HCT116 (cell line): ENCODE data around the gene UBXN10.

Source experiments
- CEBPB ChIP-seq: IDR thresholded peaks from 2 replicates; pipeline ENCODE4 v1.6.1; 2012; ENCODE audit warnings: low read depth
- EZH2 ChIP-seq: fragments of 200-600 bp; sonication (generic); IDR thresholded peaks from 2 replicates; pipeline ENCODE4 v1.6.1; 2017; ENCODE audit warnings: antibody characterized with exemption, mixed run types
- POLR2A ChIP-seq: IDR thresholded peaks from 2 replicates; pipeline ENCODE4 v1.7.0; 2011; ENCODE audit warnings: borderline replicate concordance; ENCODE audit not compliant: insufficient read depth, insufficient read length; ENCODE audit errors: extremely low read depth
- POLR2AphosphoS5 ChIP-seq: IDR thresholded peaks from 2 replicates; pipeline ENCODE4 v1.6.1; 2011; ENCODE audit warnings: mild to moderate bottlenecking, low read depth, low read length, moderate library complexity
- RAD21 ChIP-seq: IDR thresholded peaks from 2 replicates; pipeline ENCODE4 v1.6.1; 2012; ENCODE audit warnings: low read depth, mild to moderate bottlenecking
- SRF ChIP-seq: IDR thresholded peaks from 2 replicates; pipeline ENCODE4 v1.6.1; 2012; ENCODE audit warnings: low read depth
- ZNF274 ChIP-seq: fragments of 200-500 bp; sonication (Bioruptor generic); IDR thresholded peaks from 2 replicates; pipeline ENCODE4 v1.6.1; 2014; ENCODE audit warnings: mild to moderate bottlenecking, low read depth, low read length, inconsistent platforms
- TF ChIP-seq, protein P1 (sequence below), 3 experiments: fragments of 200-600 bp in 1 of 3; sonication (generic) in 1 of 3; IDR thresholded peaks in 2 of 3; conservative IDR thresholded peaks in 1 of 3; 2 replicates each; pipeline ENCODE4 v1.5.1; 2012 to 2017; ENCODE audit warnings: low read depth in 2 of 3, low read length in 2 of 3, antibody characterized with exemption in 1 of 3, borderline replicate concordance in 1 of 3, control low read depth in 1 of 3, mild to moderate bottlenecking in 1 of 3, mixed read lengths in 1 of 3, mixed run types in 1 of 3, moderate library complexity in 1 of 3; ENCODE audit not compliant: insufficient read depth in 1 of 3
- TF ChIP-seq, protein P2 (sequence below): IDR thresholded peaks from 2 replicates; pipeline ENCODE4 v1.6.1; 2012; ENCODE audit warnings: low read depth
- TF ChIP-seq, protein P3 (sequence below): IDR thresholded peaks from 2 replicates; pipeline ENCODE4 v1.6.1; 2012

DNA sequence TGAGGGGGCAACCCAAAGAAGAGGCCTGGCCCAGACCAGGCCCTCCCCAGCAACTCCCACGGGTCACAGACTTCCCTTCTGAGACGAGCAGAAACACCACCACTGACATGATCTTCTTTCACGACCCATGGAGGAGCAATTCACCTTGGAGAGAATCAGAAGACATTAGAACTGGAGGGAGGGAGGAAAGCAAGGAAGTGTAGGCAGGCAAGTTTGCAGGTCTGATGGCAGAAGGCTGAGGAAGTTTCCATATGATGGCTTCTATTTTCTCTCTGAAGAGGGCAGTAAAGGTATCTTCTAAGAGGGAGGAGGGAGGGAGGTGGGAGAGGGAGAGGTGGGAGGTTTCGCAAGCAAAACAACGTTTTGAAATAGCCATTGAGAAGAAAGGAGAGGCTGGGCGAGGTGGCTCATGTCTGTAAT is 1.4 kb upstream of the UBXN10 start:
- TF ChIP-seq, protein P1, sequence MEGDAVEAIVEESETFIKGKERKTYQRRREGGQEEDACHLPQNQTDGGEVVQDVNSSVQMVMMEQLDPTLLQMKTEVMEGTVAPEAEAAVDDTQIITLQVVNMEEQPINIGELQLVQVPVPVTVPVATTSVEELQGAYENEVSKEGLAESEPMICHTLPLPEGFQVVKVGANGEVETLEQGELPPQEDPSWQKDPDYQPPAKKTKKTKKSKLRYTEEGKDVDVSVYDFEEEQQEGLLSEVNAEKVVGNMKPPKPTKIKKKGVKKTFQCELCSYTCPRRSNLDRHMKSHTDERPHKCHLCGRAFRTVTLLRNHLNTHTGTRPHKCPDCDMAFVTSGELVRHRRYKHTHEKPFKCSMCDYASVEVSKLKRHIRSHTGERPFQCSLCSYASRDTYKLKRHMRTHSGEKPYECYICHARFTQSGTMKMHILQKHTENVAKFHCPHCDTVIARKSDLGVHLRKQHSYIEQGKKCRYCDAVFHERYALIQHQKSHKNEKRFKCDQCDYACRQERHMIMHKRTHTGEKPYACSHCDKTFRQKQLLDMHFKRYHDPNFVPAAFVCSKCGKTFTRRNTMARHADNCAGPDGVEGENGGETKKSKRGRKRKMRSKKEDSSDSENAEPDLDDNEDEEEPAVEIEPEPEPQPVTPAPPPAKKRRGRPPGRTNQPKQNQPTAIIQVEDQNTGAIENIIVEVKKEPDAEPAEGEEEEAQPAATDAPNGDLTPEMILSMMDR (IDR thresholded peaks at IDR 0.05 in 2 of 3, conservative IDR thresholded peaks at IDR 0.05 in 1 of 3; ENCODE audit: borderline replicate concordance in 1 of 3, insufficient read depth in 1 of 3, low read depth in 2 of 3, low read length in 2 of 3), result no peak
- TF ChIP-seq ZNF274 (no peak), CEBPB (no peak), POLR2A (no peak), EZH2 (no peak), RAD21 (no peak), POLR2AphosphoS5 (no peak), SRF (no peak)
- TF ChIP-seq, protein P2, sequence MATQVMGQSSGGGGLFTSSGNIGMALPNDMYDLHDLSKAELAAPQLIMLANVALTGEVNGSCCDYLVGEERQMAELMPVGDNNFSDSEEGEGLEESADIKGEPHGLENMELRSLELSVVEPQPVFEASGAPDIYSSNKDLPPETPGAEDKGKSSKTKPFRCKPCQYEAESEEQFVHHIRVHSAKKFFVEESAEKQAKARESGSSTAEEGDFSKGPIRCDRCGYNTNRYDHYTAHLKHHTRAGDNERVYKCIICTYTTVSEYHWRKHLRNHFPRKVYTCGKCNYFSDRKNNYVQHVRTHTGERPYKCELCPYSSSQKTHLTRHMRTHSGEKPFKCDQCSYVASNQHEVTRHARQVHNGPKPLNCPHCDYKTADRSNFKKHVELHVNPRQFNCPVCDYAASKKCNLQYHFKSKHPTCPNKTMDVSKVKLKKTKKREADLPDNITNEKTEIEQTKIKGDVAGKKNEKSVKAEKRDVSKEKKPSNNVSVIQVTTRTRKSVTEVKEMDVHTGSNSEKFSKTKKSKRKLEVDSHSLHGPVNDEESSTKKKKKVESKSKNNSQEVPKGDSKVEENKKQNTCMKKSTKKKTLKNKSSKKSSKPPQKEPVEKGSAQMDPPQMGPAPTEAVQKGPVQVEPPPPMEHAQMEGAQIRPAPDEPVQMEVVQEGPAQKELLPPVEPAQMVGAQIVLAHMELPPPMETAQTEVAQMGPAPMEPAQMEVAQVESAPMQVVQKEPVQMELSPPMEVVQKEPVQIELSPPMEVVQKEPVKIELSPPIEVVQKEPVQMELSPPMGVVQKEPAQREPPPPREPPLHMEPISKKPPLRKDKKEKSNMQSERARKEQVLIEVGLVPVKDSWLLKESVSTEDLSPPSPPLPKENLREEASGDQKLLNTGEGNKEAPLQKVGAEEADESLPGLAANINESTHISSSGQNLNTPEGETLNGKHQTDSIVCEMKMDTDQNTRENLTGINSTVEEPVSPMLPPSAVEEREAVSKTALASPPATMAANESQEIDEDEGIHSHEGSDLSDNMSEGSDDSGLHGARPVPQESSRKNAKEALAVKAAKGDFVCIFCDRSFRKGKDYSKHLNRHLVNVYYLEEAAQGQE, result no peak
- TF ChIP-seq, protein P3, sequence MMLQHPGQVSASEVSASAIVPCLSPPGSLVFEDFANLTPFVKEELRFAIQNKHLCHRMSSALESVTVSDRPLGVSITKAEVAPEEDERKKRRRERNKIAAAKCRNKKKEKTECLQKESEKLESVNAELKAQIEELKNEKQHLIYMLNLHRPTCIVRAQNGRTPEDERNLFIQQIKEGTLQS, result no peak
